DMS114 treated with DMSO at 0.1 percent for 48 hours (cell line): ENCODE data around the gene BICRAL.
A peak's percentile ranks its signal among the peaks of the same experiment; 100 is the strongest.
"Not testable (repeated sequence)": the region's sequence is repeated elsewhere in the genome, so short reads cannot be mapped to it uniquely, and the experiment has no call there.

Source experiments
- DNase-seq: peaks from one replicate; lab custom pipeline; 2025; ENCODE audit not compliant: unreplicated experiment; lab: John Stamatoyannopoulos, UW

The BICRAL gene, protein sequence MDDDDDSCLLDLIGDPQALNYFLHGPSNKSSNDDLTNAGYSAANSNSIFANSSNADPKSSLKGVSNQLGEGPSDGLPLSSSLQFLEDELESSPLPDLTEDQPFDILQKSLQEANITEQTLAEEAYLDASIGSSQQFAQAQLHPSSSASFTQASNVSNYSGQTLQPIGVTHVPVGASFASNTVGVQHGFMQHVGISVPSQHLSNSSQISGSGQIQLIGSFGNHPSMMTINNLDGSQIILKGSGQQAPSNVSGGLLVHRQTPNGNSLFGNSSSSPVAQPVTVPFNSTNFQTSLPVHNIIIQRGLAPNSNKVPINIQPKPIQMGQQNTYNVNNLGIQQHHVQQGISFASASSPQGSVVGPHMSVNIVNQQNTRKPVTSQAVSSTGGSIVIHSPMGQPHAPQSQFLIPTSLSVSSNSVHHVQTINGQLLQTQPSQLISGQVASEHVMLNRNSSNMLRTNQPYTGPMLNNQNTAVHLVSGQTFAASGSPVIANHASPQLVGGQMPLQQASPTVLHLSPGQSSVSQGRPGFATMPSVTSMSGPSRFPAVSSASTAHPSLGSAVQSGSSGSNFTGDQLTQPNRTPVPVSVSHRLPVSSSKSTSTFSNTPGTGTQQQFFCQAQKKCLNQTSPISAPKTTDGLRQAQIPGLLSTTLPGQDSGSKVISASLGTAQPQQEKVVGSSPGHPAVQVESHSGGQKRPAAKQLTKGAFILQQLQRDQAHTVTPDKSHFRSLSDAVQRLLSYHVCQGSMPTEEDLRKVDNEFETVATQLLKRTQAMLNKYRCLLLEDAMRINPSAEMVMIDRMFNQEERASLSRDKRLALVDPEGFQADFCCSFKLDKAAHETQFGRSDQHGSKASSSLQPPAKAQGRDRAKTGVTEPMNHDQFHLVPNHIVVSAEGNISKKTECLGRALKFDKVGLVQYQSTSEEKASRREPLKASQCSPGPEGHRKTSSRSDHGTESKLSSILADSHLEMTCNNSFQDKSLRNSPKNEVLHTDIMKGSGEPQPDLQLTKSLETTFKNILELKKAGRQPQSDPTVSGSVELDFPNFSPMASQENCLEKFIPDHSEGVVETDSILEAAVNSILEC

GRCh38 chr6:42781796-42782688 lies at the start of gene BICRAL:
TSS of gene BICRAL (plus strand) at chr6:42782052. CDS start at chr6:42822023, 39,971 bp downstream.
- DNase-seq, result peak; percentile 61

DNA sequence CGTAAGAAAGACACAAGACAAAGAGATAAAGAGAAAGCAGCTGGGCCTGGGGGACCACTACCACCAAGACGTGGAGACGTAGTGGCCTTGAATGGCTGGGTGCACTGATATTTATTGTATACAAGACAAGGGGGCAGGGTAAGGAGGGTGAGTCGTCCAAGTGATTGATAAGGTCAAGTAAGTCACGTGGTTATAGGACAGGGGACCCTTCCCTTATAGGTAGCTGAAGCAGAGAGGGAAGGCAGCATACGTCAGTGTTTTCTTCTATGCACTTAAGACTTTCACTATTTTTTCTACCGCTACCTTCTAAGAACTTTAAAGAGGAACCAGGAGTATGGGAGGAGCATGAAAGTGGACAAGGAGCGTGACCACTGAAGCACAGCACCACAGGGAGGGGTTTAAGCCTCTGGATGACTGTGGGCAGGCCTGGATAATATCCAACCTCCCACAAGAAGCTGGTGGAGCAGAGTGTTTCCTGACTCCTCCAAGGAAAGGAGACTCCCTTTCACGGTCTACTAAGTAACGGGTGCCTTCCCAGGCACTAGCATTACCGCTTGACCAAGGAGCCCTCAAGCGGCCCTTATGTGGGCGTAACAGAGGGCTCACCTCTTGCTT lies 47.9 kb upstream of the BICRAL start:
- not testable (repeated sequence) for DNase-seq

DNA sequence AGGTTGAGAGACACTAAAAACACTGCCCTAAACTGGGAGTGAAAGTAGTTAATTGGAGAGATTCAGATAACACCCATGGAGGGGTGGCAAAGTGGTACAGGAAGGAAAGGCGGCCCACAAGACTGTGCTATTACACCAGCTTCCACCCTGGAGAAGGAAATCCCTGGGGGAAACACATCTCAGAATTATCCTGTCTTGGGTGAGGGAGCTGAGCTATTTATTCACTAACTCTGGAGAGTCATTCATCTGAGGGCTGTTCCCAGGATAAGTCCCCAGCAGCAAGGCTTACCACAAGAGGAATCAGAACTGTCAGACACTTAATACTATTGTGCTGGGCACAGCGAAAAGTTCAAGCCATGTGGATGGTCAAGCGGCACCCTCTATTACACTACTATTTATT lies 45.9 kb upstream of the BICRAL start:
- DNase-seq, result no peak

- DNase-seq, result no peak
These were observed 41.1 kb upstream of the BICRAL start for GRCh38 chr6:42740725-42741124.

GRCh38 chr6:42742116-42742894 lies 39.5 kb upstream of the BICRAL start:
- peak; percentile 27 for DNase-seq

GRCh38 chr6:42744351-42744893 lies 37.4 kb upstream of the BICRAL start:
- DNase-seq, result no peak

DNA sequence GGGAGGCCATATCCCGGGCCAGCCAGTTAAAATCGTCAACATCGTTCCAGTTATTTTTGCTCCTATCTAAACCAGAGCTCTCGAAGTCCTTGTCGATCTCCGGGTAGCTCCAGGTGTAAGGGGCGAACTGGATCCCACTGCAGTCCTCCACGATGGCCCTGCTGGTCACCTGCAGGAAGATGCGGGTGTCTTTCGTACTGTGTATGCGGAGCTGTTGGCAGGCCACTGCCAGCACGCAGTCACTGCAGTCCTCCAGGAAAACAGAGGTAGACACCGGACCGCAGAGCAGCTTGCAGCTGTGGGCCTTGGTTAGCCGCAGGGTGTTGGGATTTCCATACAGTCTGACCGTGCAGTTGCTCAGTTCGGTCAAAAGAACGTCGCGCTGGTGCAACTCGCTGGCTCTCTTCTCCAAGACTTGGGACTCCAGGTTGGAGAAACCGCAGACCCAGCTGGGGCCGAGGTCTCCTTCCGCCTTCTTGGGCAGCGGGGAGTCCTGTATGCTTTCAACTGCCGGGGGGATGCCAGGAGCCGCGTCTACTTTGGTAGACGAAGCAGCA lies 36.7 kb upstream of the BICRAL start:
- no peak for DNase-seq

DNA sequence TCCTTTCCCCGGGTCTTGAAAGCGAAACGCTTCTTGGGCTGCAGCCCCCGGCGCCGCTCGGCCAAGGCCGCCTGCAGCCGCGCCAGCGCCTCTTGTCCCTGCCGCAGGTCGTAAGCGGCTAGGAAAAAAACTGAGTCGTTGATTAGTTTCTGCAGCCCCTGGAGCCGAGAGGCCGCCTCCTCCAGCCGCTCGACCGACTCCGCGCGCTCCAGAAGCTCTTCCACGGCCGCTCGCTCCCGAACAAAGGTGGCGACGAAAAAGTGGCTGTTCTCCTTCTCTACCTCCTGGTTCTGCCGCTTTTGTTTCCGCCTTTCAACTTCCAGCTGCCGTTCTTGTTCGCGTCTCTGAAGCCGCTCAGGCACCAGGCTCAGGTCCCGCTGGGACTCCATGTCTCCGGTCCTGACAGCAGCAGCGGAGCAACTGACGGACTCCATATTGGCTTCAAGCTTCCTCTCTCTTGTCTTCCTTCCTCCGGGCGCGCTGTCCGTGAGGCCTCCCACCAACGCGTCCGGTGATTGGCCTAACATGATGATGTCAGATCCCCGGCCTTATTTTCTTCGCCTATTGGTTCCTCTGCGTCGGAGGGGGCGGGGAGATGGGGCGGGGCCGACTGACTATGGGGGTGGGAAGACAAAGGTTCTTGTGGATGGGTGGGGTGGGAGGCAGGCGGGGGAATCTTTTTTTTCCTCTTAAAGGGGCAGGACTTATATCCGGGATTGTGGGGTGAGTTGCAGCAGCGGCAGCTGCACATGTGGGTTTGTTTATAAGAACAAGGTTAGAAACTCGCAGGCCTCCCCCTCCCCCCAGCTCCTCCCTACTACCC lies 36.0 kb upstream of the BICRAL start, which contains the start of gene TBCC:
TBCC (minus strand) TSS at position 464 of the 823 bp plus-strand sequence; CDS start at position 434, 30 bp downstream.
- peak; percentile 98 for DNase-seq

GRCh38 chr6:42746463-42747391 lies 35.1 kb upstream of the BICRAL start:
- DNase-seq, result peak; percentile 91

DNA sequence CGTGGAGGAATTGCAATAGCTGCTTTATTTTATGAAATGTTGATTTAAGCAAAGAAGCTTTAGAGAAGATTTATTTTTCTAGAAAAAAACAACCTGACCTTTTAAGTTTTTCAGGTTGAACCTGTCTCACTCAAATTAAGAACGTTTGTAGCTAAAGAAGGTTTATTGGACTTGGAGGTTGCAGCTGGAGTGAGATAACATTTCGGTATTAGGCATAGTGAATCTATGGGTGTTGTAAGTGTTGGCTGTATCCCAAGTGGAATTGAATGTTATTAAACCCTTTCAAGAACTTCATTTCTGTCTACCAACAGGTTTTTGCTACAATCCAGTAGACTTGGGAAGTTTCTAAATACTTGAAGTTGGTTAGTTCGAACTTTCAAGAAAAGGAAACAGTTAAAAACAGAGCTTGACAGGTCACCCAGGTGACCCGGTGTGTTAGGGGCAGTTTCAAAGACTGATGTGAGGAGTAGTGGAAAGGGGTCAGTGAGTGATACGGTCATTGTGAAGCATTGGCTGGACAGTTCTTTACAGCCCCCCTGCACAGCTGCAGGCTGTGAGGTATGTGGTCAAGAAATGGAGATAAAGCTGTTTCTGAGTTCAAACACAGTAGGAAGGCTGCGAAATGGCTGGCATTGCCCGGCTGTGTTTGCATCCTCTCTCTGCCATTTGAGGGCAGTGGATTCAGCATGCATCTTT lies 33.5 kb upstream of the BICRAL start:
- DNase-seq, result no peak

DNA sequence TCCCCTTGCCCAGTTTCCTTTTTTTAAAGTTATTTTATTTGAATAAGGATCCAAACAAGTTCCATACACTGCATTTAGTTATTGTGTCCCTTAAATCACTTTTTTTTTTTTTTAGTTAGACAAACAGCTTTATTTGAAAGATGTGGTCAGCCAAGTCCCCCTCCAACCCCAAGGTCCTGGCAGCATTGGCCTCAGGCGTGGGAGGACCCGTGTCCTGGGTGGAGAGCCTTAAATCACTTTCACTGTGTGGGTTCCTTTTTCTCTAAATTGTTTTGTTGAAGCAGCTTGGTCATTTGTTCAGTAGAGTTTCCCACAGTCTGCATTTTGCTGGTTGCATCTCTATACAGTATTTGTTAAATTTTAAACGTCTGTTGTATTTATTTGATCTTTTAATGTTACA lies 30.8 kb upstream of the BICRAL start:
- no peak for DNase-seq

GRCh38 chr6:42754759-42755158 lies 27.1 kb upstream of the BICRAL start:
- no peak for DNase-seq

GRCh38 chr6:42756722-42757121 lies 25.1 kb upstream of the BICRAL start:
- no peak for DNase-seq

- no peak for DNase-seq
These were observed 23.0 kb upstream of the BICRAL start for GRCh38 chr6:42758756-42759430.

GRCh38 chr6:42761287-42762067 lies 20.4 kb upstream of the BICRAL start:
- no peak for DNase-seq
